Right lobe of liver (tissue), 4 donors: ENCODE data around the gene NUP188.

ENCODE experiments used
- POLR2A ChIP-seq: fragments of 450-650 bp; IDR thresholded peaks from one replicate; pipeline ENCODE4 v1.6.1; 2017; ENCODE audit warnings: antibody characterized with exemption, mild to moderate bottlenecking
- TF ChIP-seq, protein P1 (sequence below), 4 donors: fragments of 200-600 bp in 3 of 4; fragments of 450-650 bp in 1 of 4; IDR thresholded peaks; one replicate each; pipeline versions ENCODE4 v1.5.1 to v1.8.0; 2016 to 2022; ENCODE audit warnings: antibody characterized with exemption in 4 of 4, mild to moderate bottlenecking in 2 of 4
- donor health status: DM: no; HTN: no; CAD: no.
- donor health status: DM: no; HTN: no; CAD: no.
- donor health status: DM: no; HTN: yes; CAD: no.

DNA sequence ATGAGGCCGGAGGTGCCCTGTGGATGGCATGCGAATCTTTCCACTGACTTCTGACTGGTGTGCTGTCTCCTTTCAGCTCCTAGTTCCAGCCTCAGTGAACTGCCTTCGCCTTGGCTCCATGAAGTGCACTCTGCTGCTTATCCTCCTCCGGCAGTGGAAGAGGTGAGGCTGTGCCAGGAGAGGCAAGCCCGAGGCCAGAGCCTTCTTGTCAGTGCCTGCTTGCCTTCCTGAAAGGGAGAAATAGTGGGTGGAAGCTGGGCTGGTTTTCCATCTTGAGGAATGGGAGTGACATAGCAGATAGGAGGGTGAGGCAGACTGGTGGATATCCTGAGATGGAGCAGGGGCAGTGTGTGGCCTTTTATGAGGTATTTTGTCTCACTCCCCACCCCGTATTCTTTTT lies 51.0 kb downstream of the NUP188 start:
- TF ChIP-seq, protein P1, sequence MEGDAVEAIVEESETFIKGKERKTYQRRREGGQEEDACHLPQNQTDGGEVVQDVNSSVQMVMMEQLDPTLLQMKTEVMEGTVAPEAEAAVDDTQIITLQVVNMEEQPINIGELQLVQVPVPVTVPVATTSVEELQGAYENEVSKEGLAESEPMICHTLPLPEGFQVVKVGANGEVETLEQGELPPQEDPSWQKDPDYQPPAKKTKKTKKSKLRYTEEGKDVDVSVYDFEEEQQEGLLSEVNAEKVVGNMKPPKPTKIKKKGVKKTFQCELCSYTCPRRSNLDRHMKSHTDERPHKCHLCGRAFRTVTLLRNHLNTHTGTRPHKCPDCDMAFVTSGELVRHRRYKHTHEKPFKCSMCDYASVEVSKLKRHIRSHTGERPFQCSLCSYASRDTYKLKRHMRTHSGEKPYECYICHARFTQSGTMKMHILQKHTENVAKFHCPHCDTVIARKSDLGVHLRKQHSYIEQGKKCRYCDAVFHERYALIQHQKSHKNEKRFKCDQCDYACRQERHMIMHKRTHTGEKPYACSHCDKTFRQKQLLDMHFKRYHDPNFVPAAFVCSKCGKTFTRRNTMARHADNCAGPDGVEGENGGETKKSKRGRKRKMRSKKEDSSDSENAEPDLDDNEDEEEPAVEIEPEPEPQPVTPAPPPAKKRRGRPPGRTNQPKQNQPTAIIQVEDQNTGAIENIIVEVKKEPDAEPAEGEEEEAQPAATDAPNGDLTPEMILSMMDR (IDR thresholded peaks at IDR 0.05), result no peak
- no peak for TF ChIP-seq POLR2A
